H9 (cell line): Measurements from ENCODE around the gene SOX1. TPM values are rescaled to one million over a fixed set of nuclear protein-coding genes. Genes with fewer than 3 reads are reported as not detected.

ENCODE experiments used
- DNase-seq: peaks from one replicate; pipeline ENCODE4 v3.0.0-alpha.2; 2017
- H2AFZ ChIP-seq: one replicate; pipeline ENCODE4 v1.6.1; 2013; ENCODE audit warnings: mild to moderate bottlenecking, low read length, control low read depth, moderate library complexity
- H2AK5ac ChIP-seq: 2 replicates; pipeline ENCODE4 v1.6.1; 2013; ENCODE audit warnings: low read length, control low read depth, mixed read lengths; ENCODE audit not compliant: insufficient read length
- H2BK120ac ChIP-seq: one replicate; pipeline ENCODE4 v1.6.1; 2013; ENCODE audit warnings: low read depth, mild to moderate bottlenecking, low read length, control low read depth, inconsistent platforms; ENCODE audit not compliant: poor library complexity, severe bottlenecking
- H2BK12ac ChIP-seq: 2 replicates; pipeline ENCODE4 v1.6.1; 2013; ENCODE audit warnings: low read length, control low read depth, mixed read lengths, low read depth; ENCODE audit not compliant: insufficient read length
- H2BK15ac ChIP-seq: 2 replicates; pipeline ENCODE4 v1.6.1; 2013; ENCODE audit warnings: low read depth, low read length, control low read depth
- H2BK20ac ChIP-seq: one replicate; pipeline ENCODE4 v1.6.1; 2013; ENCODE audit warnings: low read depth, mild to moderate bottlenecking, low read length, control low read depth, inconsistent platforms; ENCODE audit not compliant: poor library complexity, severe bottlenecking
- H2BK5ac ChIP-seq: 2 replicates; pipeline ENCODE4 v1.6.1; 2013; ENCODE audit warnings: low read length, control low read depth, mixed read lengths; ENCODE audit not compliant: insufficient read length
- H3K14ac ChIP-seq: 2 replicates; pipeline ENCODE4 v1.6.1; 2013; ENCODE audit warnings: low read length, control low read depth; ENCODE audit not compliant: insufficient read depth
- H3K18ac ChIP-seq: 2 replicates; pipeline ENCODE4 v1.6.1; 2013; ENCODE audit warnings: low read depth, mild to moderate bottlenecking, mixed read lengths, low read length, control low read depth; ENCODE audit not compliant: insufficient read length
- H3K23ac ChIP-seq: 2 replicates; pipeline ENCODE4 v1.6.1; 2013; ENCODE audit warnings: low read length, control low read depth, mixed read lengths, low read depth; ENCODE audit not compliant: insufficient read length
- H3K23me2 ChIP-seq: 2 replicates; pipeline ENCODE4 v1.6.1; 2013; ENCODE audit warnings: low read depth, mild to moderate bottlenecking, mixed read lengths, low read length, control low read depth; ENCODE audit not compliant: insufficient read length, poor library complexity, severe bottlenecking
- H3K27ac ChIP-seq: 2 replicates; pipeline ENCODE4 v1.5.1; 2013; ENCODE audit warnings: low read length, control low read depth, mixed read lengths, low read depth; ENCODE audit not compliant: insufficient read length
- H3K27me3 ChIP-seq: 2 replicates; pipeline ENCODE4 v1.6.1; 2013; ENCODE audit warnings: low read length, control low read depth, inconsistent platforms; ENCODE audit not compliant: insufficient read depth
- H3K4ac ChIP-seq: 2 replicates; pipeline ENCODE4 v1.6.1; 2013; ENCODE audit warnings: low read depth, mild to moderate bottlenecking, control low read depth, inconsistent platforms, low read length, moderate library complexity
- H3K4me1 ChIP-seq: 2 replicates; pipeline ENCODE4 v1.6.1; 2013; ENCODE audit warnings: low read length, control low read depth, inconsistent platforms; ENCODE audit not compliant: insufficient read depth
- H3K4me2 ChIP-seq: 2 replicates; pipeline ENCODE4 v1.6.1; 2013; ENCODE audit warnings: low read length, control low read depth, mixed read lengths; ENCODE audit not compliant: insufficient read length, insufficient read depth
- H3K56ac ChIP-seq: 2 replicates; pipeline ENCODE4 v1.6.1; 2013; ENCODE audit warnings: low read depth, mild to moderate bottlenecking, mixed read lengths, low read length, control low read depth; ENCODE audit not compliant: insufficient read length
- H3K79me1 ChIP-seq: 2 replicates; pipeline ENCODE4 v1.6.1; 2013; ENCODE audit warnings: low read depth, mild to moderate bottlenecking, moderate library complexity, low read length, control low read depth, inconsistent platforms; ENCODE audit not compliant: insufficient read depth, poor library complexity, severe bottlenecking
- H3K79me2 ChIP-seq: 2 replicates; pipeline ENCODE4 v1.6.1; 2013; ENCODE audit warnings: low read length, control low read depth, inconsistent platforms; ENCODE audit not compliant: insufficient read depth
- H3K9ac ChIP-seq: 2 replicates; pipeline ENCODE4 v1.6.1; 2013; ENCODE audit warnings: low read length, control low read depth, mixed read lengths; ENCODE audit not compliant: insufficient read length; ENCODE audit errors: extremely low read depth
- H3K9me3 ChIP-seq: one replicate; pipeline ENCODE4 v1.6.1; 2013; ENCODE audit warnings: low read depth, low read length, inconsistent platforms; ENCODE audit not compliant: control insufficient read depth
- H3T11ph ChIP-seq: one replicate; pipeline ENCODE4 v1.6.1; 2013; ENCODE audit warnings: mild to moderate bottlenecking, low read length, control low read depth, inconsistent platforms
- H4K20me1 ChIP-seq: one replicate; pipeline ENCODE4 v1.6.1; 2013; ENCODE audit not compliant: control insufficient read depth, insufficient read length, insufficient read depth
- H4K5ac ChIP-seq: 2 replicates; pipeline ENCODE4 v1.6.1; 2013; ENCODE audit warnings: low read depth, mild to moderate bottlenecking, mixed read lengths, low read length, control low read depth; ENCODE audit not compliant: insufficient read length
- H4K8ac ChIP-seq: replicated peaks from 2 replicates; pipeline ENCODE4 v1.6.1; 2013; ENCODE audit warnings: low read length, control low read depth, mixed read lengths, low read depth; ENCODE audit not compliant: insufficient read length
- H4K91ac ChIP-seq: 2 replicates; pipeline ENCODE4 v1.6.1; 2013; ENCODE audit warnings: low read depth, mild to moderate bottlenecking, moderate library complexity, mixed read lengths, low read length, control low read depth; ENCODE audit not compliant: insufficient read length
- H3K27ac Mint-ChIP-seq, 3 experiments: 2 replicates in 2 of 3; 3 replicates in 1 of 3; pipeline ENCODE4 v1.8.0; 2020 to 2021; ENCODE audit warnings: mixed read lengths in 3 of 3, mild to moderate bottlenecking in 1 of 3, moderate library complexity in 1 of 3
- H3K27me3 Mint-ChIP-seq: 2 replicates; pipeline ENCODE4 v1.8.0; 2021; ENCODE audit warnings: low read depth, mild to moderate bottlenecking, moderate library complexity, mixed read lengths
- H3K36me3 Mint-ChIP-seq, 3 experiments: 2 replicates in 2 of 3; 3 replicates in 1 of 3; pipeline ENCODE4 v1.8.0; 2020 to 2021; ENCODE audit warnings: low read depth in 3 of 3, mixed read lengths in 3 of 3; ENCODE audit not compliant: insufficient read depth in 1 of 3
- H3K4me1 Mint-ChIP-seq, 2 experiments: 2 replicates each; pipeline ENCODE4 v1.8.0; 2020; ENCODE audit warnings: mixed read lengths in 2 of 2
- H3K4me3 Mint-ChIP-seq, 2 experiments: 2 replicates in 1 of 2; 3 replicates in 1 of 2; pipeline ENCODE4 v1.8.0; 2020 to 2021; ENCODE audit warnings: mild to moderate bottlenecking in 2 of 2, mixed read lengths in 2 of 2, moderate library complexity in 1 of 2
- H3K9me3 Mint-ChIP-seq, 2 experiments: 2 replicates in 1 of 2; 3 replicates in 1 of 2; pipeline ENCODE4 v1.8.0; 2020; ENCODE audit warnings: mild to moderate bottlenecking in 2 of 2, mixed read lengths in 2 of 2, moderate library complexity in 1 of 2
- CTCF ChIP-seq: fragments of 200-600 bp; sonication (generic); conservative IDR thresholded peaks from 3 replicates; pipeline ENCODE4 v1.8.0; 2021; ENCODE audit warnings: antibody characterized with exemption, mild to moderate bottlenecking
- WGBS: extraction: QIAGEN DNeasy Blood & Tissue Kit; methylation state at CpG from one replicate; pipeline ENCODE4 v1.1.7; 2013; ENCODE audit warnings: missing lambda C conversion rate, low lambda C conversion rate, mixed read lengths; ENCODE audit not compliant: insufficient read length; ENCODE audit errors: extremely low coverage; 5-methylcytosine and 5-hydroxymethylcytosine counted together
- total RNA-seq: library from RNA; stranded (reverse); gene quantifications from 2 replicates; pipeline ENCODE4 v1.2.1, GENCODE V29; 2021

Gene SOX1
- total RNA-seq, 1 experiment from 2014 or later: 0.17 TPM

- DNase-seq: no peak
- no peak overlapping the region for H3K18ac ChIP-seq
- peak overlapping the region; percentile 41 to 75; a peak in 4 of 5 replicates for H3K4me3 Mint-ChIP-seq
- H2BK120ac ChIP-seq: no peak overlapping the region
- TF ChIP-seq CTCF: no peak
- H2AFZ ChIP-seq: no peak overlapping the region
- H3K4ac ChIP-seq: no peak overlapping the region
- no peak overlapping the region for H2BK15ac ChIP-seq
- H3K4me2 ChIP-seq: peak overlapping the region; percentile 47
- no peak overlapping the region for H4K5ac ChIP-seq
- H4K91ac ChIP-seq: no peak overlapping the region
- H3K79me1 ChIP-seq: no peaks in the 10 kb centered on the region
- H3K9me3 ChIP-seq: no peaks in the 10 kb centered on the region
- peaks cover 93% of the 10 kb centered on the region for H3K27me3 ChIP-seq
- H3T11ph ChIP-seq: no peak overlapping the region
- H4K20me1 ChIP-seq: no peaks in the 10 kb centered on the region
- H4K8ac ChIP-seq: no peak overlapping the region
- peaks cover 16 to 50% of the 10 kb centered on the region in 2 experiments for H3K4me1 Mint-ChIP-seq
- H2BK5ac ChIP-seq: no peak overlapping the region
- no peaks in the 10 kb centered on the region for H3K4me1 ChIP-seq
- H3K9me3 Mint-ChIP-seq: peaks cover 4 to 9% of the 10 kb centered on the region in 2 experiments; a peak in 3 of 5 replicates
- WGBS: no CpG with 5 or more reads among the region's 32 CpGs
- H3K23ac ChIP-seq: no peak overlapping the region
- H3K79me2 ChIP-seq: no peaks in the 10 kb centered on the region
- H3K27ac ChIP-seq: no peak overlapping the region
- H3K56ac ChIP-seq: no peak overlapping the region
- peaks cover 8% of the 10 kb centered on the region for H3K23me2 ChIP-seq
- H3K9ac ChIP-seq: no peak overlapping the region
- H2BK12ac ChIP-seq: no peak overlapping the region
- H3K36me3 Mint-ChIP-seq: peaks cover 0 to 2% (median 0%) of the 10 kb centered on the region in 3 experiments; a peak in 2 of 7 replicates
- no peak overlapping the region for H2AK5ac ChIP-seq
- no peak overlapping the region for H2BK20ac ChIP-seq
- H3K14ac ChIP-seq: no peak overlapping the region
- H3K27ac Mint-ChIP-seq: no peak overlapping the region
- peaks cover 100% of the 10 kb centered on the region for H3K27me3 Mint-ChIP-seq
Observed at GRCh38 chr13:112055915-112056269, 11.1 kb upstream of the SOX1 start.
